ENCODE measurements around the gene NDUFB11. TPM values are rescaled to one million over a fixed set of nuclear protein-coding genes. Genes with fewer than 3 reads are reported as not detected.
A peak's percentile ranks its signal among the peaks of the same experiment; 100 is the strongest.

The NDUFB11 gene
- total and polyA plus RNA-seq, 9 of the 15 experiments (the other 6 are each of a cell fraction or from before 2014, with no cell fraction given): 20.9 to 269 (median 86.8) TPM

DNA sequence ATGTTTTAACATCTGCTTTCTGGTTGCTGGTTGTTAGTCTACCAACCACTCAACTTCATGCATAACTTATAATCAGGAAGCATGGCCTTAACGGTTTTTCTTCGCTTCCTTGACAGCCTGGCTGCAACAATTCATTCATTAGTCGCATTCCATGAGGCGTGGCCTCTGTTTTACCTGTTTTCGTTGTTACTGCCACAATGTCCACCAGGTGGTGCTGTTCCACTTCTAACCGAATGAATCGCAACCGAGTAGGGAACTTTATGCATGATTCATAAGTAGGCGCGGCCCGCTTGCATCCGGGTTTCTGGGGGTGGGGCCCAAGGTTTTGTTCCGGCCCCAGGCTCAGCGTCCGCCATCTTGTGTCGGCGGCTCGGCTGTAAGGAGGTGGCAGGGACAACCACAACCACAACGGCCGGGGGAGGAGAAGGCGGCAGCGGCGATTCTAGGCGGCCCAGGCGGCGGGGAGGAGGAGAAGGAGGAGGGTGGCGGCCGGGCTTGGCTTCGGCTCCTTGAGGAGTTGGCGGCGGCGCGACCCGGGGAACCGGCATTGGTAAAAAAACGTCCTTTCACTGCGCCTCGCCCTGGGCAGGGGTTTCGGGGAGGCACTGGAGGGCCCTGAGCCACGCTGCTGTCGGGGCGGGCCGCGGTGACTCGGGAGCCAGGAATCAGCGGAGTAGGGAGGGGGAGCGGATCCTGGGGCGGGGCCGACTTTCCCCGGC is 49.1 kb upstream of the NDUFB11 start, which contains the start of gene UBA1 (continued):
- TF ChIP-seq, protein P1, sequence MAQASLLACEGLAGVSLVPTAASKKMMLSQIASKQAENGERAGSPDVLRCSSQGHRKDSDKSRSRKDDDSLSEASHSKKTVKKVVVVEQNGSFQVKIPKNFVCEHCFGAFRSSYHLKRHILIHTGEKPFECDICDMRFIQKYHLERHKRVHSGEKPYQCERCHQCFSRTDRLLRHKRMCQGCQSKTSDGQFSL (CRISPR knock-in tag; IDR thresholded peaks at IDR 0.05): no peak
- TF ChIP-seq, protein P1 (tag; IDR thresholded peaks at IDR 0.05): no peak
- TF ChIP-seq, protein P2, sequence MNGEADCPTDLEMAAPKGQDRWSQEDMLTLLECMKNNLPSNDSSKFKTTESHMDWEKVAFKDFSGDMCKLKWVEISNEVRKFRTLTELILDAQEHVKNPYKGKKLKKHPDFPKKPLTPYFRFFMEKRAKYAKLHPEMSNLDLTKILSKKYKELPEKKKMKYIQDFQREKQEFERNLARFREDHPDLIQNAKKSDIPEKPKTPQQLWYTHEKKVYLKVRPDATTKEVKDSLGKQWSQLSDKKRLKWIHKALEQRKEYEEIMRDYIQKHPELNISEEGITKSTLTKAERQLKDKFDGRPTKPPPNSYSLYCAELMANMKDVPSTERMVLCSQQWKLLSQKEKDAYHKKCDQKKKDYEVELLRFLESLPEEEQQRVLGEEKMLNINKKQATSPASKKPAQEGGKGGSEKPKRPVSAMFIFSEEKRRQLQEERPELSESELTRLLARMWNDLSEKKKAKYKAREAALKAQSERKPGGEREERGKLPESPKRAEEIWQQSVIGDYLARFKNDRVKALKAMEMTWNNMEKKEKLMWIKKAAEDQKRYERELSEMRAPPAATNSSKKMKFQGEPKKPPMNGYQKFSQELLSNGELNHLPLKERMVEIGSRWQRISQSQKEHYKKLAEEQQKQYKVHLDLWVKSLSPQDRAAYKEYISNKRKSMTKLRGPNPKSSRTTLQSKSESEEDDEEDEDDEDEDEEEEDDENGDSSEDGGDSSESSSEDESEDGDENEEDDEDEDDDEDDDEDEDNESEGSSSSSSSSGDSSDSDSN (IDR thresholded peaks at IDR 0.05; ENCODE audit: borderline replicate concordance in 1 of 2, low read depth in 2 of 2, low read length in 2 of 2): no peak; a peak in 1 of 4 replicates
- TF ChIP-seq, protein P3, sequence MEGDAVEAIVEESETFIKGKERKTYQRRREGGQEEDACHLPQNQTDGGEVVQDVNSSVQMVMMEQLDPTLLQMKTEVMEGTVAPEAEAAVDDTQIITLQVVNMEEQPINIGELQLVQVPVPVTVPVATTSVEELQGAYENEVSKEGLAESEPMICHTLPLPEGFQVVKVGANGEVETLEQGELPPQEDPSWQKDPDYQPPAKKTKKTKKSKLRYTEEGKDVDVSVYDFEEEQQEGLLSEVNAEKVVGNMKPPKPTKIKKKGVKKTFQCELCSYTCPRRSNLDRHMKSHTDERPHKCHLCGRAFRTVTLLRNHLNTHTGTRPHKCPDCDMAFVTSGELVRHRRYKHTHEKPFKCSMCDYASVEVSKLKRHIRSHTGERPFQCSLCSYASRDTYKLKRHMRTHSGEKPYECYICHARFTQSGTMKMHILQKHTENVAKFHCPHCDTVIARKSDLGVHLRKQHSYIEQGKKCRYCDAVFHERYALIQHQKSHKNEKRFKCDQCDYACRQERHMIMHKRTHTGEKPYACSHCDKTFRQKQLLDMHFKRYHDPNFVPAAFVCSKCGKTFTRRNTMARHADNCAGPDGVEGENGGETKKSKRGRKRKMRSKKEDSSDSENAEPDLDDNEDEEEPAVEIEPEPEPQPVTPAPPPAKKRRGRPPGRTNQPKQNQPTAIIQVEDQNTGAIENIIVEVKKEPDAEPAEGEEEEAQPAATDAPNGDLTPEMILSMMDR (IDR thresholded peaks at IDR 0.05 in 2 of 3, conservative IDR thresholded peaks at IDR 0.05 in 1 of 3; ENCODE audit: insufficient read depth in 2 of 3, low read depth in 1 of 3, low read length in 3 of 3): peak; percentile 74 to 89 (median 80)
- TF ChIP-seq, protein P4, sequence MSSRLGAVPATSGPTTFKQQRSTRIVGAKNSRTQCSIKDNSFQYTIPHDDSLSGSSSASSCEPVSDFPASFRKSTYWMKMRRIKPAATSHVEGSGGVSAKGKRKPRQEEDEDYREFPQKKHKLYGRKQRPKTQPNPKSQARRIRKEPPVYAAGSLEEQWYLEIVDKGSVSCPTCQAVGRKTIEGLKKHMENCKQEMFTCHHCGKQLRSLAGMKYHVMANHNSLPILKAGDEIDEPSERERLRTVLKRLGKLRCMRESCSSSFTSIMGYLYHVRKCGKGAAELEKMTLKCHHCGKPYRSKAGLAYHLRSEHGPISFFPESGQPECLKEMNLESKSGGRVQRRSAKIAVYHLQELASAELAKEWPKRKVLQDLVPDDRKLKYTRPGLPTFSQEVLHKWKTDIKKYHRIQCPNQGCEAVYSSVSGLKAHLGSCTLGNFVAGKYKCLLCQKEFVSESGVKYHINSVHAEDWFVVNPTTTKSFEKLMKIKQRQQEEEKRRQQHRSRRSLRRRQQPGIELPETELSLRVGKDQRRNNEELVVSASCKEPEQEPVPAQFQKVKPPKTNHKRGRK (tag; IDR thresholded peaks at IDR 0.05): no peak
- TF ChIP-seq COPS2 (conservative IDR thresholded peaks at IDR 0.05): no peak
- TF ChIP-seq HMGN3 (IDR thresholded peaks at IDR 0.05; ENCODE audit: borderline replicate concordance, extremely low read depth, insufficient read length, low read depth, low read length): peak; percentile 59
- TF ChIP-seq, protein P5, sequence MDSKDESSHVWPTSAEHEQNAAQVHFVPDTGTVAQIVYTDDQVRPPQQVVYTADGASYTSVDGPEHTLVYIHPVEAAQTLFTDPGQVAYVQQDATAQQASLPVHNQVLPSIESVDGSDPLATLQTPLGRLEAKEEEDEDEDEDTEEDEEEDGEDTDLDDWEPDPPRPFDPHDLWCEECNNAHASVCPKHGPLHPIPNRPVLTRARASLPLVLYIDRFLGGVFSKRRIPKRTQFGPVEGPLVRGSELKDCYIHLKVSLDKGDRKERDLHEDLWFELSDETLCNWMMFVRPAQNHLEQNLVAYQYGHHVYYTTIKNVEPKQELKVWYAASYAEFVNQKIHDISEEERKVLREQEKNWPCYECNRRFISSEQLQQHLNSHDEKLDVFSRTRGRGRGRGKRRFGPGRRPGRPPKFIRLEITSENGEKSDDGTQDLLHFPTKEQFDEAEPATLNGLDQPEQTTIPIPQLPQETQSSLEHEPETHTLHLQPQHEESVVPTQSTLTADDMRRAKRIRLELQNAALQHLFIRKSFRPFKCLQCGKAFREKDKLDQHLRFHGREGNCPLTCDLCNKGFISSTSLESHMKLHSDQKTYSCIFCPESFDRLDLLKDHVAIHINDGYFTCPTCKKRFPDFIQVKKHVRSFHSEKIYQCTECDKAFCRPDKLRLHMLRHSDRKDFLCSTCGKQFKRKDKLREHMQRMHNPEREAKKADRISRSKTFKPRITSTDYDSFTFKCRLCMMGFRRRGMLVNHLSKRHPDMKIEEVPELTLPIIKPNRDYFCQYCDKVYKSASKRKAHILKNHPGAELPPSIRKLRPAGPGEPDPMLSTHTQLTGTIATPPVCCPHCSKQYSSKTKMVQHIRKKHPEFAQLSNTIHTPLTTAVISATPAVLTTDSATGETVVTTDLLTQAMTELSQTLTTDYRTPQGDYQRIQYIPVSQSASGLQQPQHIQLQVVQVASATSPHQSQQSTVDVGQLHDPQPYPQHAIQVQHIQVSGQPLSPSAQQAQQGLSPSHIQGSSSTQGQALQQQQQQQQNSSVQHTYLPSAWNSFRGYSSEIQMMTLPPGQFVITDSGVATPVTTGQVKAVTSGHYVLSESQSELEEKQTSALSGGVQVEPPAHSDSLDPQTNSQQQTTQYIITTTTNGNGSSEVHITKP (IDR thresholded peaks at IDR 0.05; ENCODE audit: partially characterized antibody): peak; percentile 13
- no peak for TF ChIP-seq HEY1 (CRISPR knock-in tag; IDR thresholded peaks at IDR 0.05; ENCODE audit: borderline replicate concordance)
- TF ChIP-seq YY1 (IDR thresholded peaks at IDR 0.05; ENCODE audit: borderline replicate concordance in 1 of 3, control insufficient read depth in 1 of 3, extremely low read depth in 1 of 3, insufficient read depth in 3 of 3, insufficient read length in 1 of 3, insufficient replicate concordance in 2 of 3, low read depth in 1 of 3, low read length in 2 of 3): peak; percentile 74 to 97 (median 93)
- TF ChIP-seq CREM (IDR thresholded peaks at IDR 0.05; ENCODE audit: low read depth): peak; percentile 47; the same call in 1 of the 2 replicates
- no peak for TF ChIP-seq ZNF785 (CRISPR knock-in tag; IDR thresholded peaks at IDR 0.05)
- TF ChIP-seq XRCC5 (IDR thresholded peaks at IDR 0.05; ENCODE audit: low read depth, low read length): no peak
- TF ChIP-seq SIRT6 (IDR thresholded peaks at IDR 0.05; ENCODE audit: low read depth, low read length): no peak
- TF ChIP-seq CC2D1A (IDR thresholded peaks at IDR 0.05): 0 out of 2 replicates have a peak, but pooled peaks have one; percentile 50
